AG10803 (cell line): ENCODE results near the gene PMEL.
"Not testable (repeated sequence)": the region's sequence is repeated elsewhere in the genome, so short reads cannot be mapped to it uniquely, and the experiment has no call there.

ENCODE experiments used
- DNase-seq: peaks from one replicate; pipeline ENCODE4 v3.0.0; 2010; ENCODE audit warnings: low read depth
- H3K4me3 ChIP-seq: 2 replicates; pipeline ENCODE4 v1.5.1; 2011; ENCODE audit warnings: mild to moderate bottlenecking, low read length, control low read depth
- TF ChIP-seq, protein P1 (sequence below): conservative IDR thresholded peaks from 2 replicates; pipeline ENCODE4 v1.5.1; 2011; ENCODE audit warnings: mild to moderate bottlenecking, low read length, control low read depth, inconsistent platforms

Gene PMEL

GRCh38 chr12:55982319-55982936, 16.6 kb upstream of the PMEL start:
- H3K4me3 ChIP-seq = no peak overlapping the region
- TF ChIP-seq, protein P1, sequence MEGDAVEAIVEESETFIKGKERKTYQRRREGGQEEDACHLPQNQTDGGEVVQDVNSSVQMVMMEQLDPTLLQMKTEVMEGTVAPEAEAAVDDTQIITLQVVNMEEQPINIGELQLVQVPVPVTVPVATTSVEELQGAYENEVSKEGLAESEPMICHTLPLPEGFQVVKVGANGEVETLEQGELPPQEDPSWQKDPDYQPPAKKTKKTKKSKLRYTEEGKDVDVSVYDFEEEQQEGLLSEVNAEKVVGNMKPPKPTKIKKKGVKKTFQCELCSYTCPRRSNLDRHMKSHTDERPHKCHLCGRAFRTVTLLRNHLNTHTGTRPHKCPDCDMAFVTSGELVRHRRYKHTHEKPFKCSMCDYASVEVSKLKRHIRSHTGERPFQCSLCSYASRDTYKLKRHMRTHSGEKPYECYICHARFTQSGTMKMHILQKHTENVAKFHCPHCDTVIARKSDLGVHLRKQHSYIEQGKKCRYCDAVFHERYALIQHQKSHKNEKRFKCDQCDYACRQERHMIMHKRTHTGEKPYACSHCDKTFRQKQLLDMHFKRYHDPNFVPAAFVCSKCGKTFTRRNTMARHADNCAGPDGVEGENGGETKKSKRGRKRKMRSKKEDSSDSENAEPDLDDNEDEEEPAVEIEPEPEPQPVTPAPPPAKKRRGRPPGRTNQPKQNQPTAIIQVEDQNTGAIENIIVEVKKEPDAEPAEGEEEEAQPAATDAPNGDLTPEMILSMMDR = no peak
- no peak for DNase-seq

DNA sequence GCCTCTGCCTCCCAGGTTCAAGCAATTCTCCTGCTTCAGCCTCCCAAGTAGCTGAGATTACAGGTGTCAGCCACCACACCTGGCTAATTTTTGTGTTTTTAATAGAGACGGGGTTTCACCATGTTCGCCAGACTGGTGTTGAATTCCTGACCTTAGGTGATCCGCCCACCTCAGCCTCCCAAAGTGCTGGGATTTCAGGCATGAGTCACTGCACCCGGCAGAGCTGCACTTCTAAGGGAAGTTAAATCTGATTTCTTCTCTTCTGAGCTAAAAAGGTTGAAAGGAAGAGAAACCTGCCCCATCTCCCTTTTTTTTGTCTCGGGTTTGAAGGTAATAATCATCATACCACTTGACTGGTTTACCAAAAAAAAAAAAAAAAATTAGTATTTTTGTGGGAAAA, 16.0 kb upstream of the PMEL start:
- H3K4me3 ChIP-seq = not testable (repeated sequence)

GRCh38 chr12:55979069-55979468, 13.2 kb upstream of the PMEL start:
- H3K4me3 ChIP-seq = no peak overlapping the region
- TF ChIP-seq, protein P1 = no peak
- DNase-seq = no peak

More for the DNA sequence above, 16.0 kb upstream of the PMEL start:
- not testable (repeated sequence) for DNase-seq

- TF ChIP-seq, protein P1 = no peak
These were observed 12.6 kb upstream of the PMEL start for GRCh38 chr12:55978393-55978792.

DNA sequence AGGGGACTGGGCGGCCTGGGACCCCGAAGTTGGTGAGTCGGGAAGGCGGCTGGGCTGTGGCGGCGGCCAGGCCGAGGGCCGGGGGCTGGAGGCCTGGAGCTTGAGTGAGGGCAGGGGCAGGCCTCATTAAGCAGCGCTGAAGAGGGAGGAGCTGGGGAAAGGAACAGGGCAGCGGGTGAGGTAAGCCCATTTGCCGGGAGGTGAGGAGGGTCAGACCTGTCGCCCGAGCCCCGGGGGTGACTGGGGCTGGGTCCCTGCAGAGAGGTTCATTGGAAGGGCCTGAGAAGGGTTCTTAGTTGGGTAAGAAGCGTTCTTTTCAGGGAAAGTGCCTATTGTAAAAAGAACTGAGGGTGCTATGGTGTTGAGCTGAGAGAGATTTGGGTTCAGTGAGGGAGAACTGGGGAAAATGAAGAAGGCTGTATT, 8.5 kb upstream of the PMEL start:
- H3K4me3 ChIP-seq = peak overlapping the region; percentile 96
- DNase-seq = peak; percentile 45
- TF ChIP-seq, protein P1 = no peak

More at GRCh38 chr12:55978393-55978792, 12.6 kb upstream of the PMEL start:
- no peak overlapping the region for H3K4me3 ChIP-seq
- DNase-seq = no peak

GRCh38 chr12:55973599-55974307, 7.9 kb upstream of the PMEL start, which contains the start of gene RAB5B:
RAB5B (plus strand) TSS chr12:55974078; CDS start chr12:55986961, 12,883 bp downstream.
- H3K4me3 ChIP-seq = peak within 1 kb of the TSS; percentile 96
- TF ChIP-seq, protein P1 = no peak
- DNase-seq = peak; percentile 100

DNA sequence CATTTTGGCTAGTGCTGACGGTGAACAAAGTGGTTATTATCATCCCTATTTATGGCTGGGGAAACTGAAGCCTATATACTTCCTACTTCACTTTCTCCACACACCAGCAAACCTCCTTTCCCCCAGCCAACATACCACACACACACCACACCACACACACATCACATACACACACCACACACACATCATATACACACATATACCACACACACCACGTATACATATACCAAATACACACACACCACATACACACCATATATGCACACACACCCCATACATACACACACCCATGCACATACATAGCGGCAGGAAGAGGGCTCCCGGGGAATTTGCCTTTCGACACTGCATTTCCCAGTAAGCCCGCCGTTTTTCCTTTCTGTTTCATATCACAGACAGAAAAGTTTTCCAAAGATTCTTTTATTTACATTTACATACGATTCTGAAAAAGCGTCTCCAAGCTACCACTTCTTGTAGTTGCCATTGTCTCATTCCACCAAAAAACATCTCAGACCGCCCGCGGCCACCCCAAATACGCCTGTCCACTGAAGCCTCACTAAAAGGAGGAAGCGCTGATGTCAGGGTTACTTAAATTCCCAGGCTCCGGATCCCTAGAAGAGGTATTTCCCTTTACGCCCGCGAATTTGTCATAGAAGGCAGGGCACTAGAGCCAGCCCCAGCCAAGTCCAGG, 7.2 kb upstream of the PMEL start:
- peak overlapping the region; percentile 66 for H3K4me3 ChIP-seq
- TF ChIP-seq, protein P1 = no peak
- DNase-seq = peak; percentile 49
